AG10803 (cell line): ENCODE results near the gene SGCD.
A peak's percentile ranks its signal among the peaks of the same experiment; 100 is the strongest.

Experiments
- DNase-seq: peaks from one replicate; pipeline ENCODE4 v3.0.0; 2010; ENCODE audit warnings: low read depth
- H3K4me3 ChIP-seq: 2 replicates; pipeline ENCODE4 v1.5.1; 2011; ENCODE audit warnings: mild to moderate bottlenecking, low read length, control low read depth
- CTCF ChIP-seq: conservative IDR thresholded peaks from 2 replicates; pipeline ENCODE4 v1.5.1; 2011; ENCODE audit warnings: mild to moderate bottlenecking, low read length, control low read depth, inconsistent platforms

The SGCD gene

GRCh38 chr5:156667616-156668015, 340.7 kb downstream of the SGCD start:
- no peak overlapping the region for H3K4me3 ChIP-seq
- no peak for DNase-seq
- TF ChIP-seq CTCF, result no peak

GRCh38 chr5:156669416-156669815, 342.5 kb downstream of the SGCD start:
- H3K4me3 ChIP-seq, result no peak overlapping the region
- no peak for TF ChIP-seq CTCF
- no peak for DNase-seq

GRCh38 chr5:156670615-156671014, 343.7 kb downstream of the SGCD start:
- no peak for DNase-seq
- no peak for TF ChIP-seq CTCF
- no peak overlapping the region for H3K4me3 ChIP-seq

- TF ChIP-seq CTCF, result no peak
- no peak overlapping the region for H3K4me3 ChIP-seq
- peak; percentile 37 for DNase-seq
Observed at GRCh38 chr5:156675395-156675794, 348.4 kb downstream of the SGCD start.

GRCh38 chr5:156677963-156678362, 351.0 kb downstream of the SGCD start:
- H3K4me3 ChIP-seq, result no peak overlapping the region
- DNase-seq, result no peak
- no peak for TF ChIP-seq CTCF

- no peak for TF ChIP-seq CTCF
- no peak overlapping the region for H3K4me3 ChIP-seq
- no peak for DNase-seq
Observed at GRCh38 chr5:156678484-156678883, 351.5 kb downstream of the SGCD start.

GRCh38 chr5:156680831-156681230, 353.9 kb downstream of the SGCD start:
- no peak for DNase-seq
- no peak overlapping the region for H3K4me3 ChIP-seq
- no peak for TF ChIP-seq CTCF
